ENCODE data around the gene SHROOM2.

The SHROOM2 gene

DNA sequence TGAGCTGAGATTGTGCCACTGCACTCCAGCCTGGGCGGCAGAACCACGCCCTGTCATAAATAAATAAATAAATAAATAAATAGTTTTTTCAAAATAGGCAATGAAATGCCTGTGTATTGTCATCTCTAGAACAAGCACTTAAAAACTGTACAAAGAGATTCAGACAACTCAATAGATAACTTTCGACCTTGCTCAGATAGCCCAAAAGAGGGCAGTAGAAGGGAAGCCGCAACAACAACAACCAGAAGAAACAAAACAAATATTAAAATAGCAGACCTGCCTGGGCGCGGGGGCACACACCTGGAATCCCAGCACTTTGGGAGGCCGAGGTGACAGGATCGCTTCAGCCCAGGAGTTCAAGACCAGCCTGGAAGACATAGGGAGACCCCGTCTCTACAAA is 171.5 kb downstream of the SHROOM2 start:
- no peak overlapping the region for H3K4me3 ChIP-seq (ENCODE audit: low read depth, low read length)
- no peak for TF ChIP-seq CTCF (IDR thresholded peaks at IDR 0.05; ENCODE audit: low read depth, low read length)

DNA sequence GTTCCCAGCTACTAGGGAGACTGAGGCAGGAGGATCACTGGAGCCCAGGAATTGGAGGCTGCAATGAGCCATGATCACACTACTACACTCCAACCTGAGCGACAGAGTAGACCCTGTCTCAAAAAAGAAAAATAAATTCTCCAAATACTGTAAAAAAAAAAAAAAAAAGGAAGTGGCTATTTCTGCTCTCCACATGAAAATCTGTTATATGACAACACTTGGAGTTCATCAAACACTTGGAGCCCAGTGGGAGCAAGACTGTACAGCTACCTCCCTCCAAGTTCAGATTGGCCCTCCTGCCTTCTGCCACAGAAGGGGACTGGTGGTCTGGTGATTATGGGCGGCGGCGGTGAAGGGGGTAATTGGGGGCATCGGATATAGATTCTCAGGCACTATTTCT is 172.0 kb downstream of the SHROOM2 start:
- no peak overlapping the region for H3K4me3 ChIP-seq (ENCODE audit: low read depth, low read length)
- TF ChIP-seq CTCF (IDR thresholded peaks at IDR 0.05; ENCODE audit: low read depth, low read length): no peak

- no peak for TF ChIP-seq CTCF (IDR thresholded peaks at IDR 0.05; ENCODE audit: low read depth, low read length)
- no peak overlapping the region for H3K4me3 ChIP-seq (ENCODE audit: low read depth, low read length)
Measured at GRCh38 chrX:9961750-9962149, 175.5 kb downstream of the SHROOM2 start.

DNA sequence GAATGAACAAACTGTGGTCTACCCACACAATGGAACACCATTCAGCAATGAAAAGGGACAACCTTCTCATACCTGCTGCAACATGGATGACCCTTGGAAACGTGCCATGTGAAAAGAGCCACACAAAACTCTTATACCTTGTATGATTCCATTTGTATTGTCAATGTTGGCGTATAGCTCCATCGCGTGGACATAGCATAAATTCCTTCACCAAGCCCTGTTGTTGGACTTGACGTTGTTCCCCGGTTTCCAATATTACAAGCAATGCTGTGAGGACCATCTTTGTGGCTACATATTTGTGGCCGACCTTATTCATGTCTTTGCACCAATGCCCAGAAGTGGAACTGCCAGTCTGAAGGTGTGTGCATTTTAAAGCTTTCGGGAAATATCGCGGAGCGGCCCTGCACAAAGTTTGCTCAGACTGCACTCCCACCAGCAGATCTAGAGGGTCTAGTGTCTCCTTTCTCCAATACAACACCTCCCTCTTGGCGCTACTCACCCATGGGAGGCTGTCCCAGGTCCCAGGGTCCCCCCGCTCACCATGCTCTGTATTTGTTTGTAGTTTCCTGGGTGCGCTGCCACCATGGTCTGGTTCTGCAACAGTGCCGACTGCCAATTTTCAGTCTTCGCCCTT is 180.7 kb downstream of the SHROOM2 start, which contains the start of gene CLDN34:
TSS of gene CLDN34 (plus strand) at position 584 of the 634 bp plus-strand sequence. CDS start at position 584, 0 bp downstream.
- H3K4me3 ChIP-seq (ENCODE audit: low read depth, low read length): no peak within 1 kb of the TSS
- no peak for TF ChIP-seq CTCF (IDR thresholded peaks at IDR 0.05; ENCODE audit: low read depth, low read length)

- no peak for TF ChIP-seq CTCF (IDR thresholded peaks at IDR 0.05; ENCODE audit: low read depth, low read length)
- no peak overlapping the region for H3K4me3 ChIP-seq (ENCODE audit: low read depth, low read length)
Measured at GRCh38 chrX:9977635-9978034, 191.4 kb downstream of the SHROOM2 start.

GRCh38 chrX:9980401-9980800 is 194.2 kb downstream of the SHROOM2 start:
- no peak for TF ChIP-seq CTCF (IDR thresholded peaks at IDR 0.05; ENCODE audit: low read depth, low read length)
- no peak overlapping the region for H3K4me3 ChIP-seq (ENCODE audit: low read depth, low read length)

DNA sequence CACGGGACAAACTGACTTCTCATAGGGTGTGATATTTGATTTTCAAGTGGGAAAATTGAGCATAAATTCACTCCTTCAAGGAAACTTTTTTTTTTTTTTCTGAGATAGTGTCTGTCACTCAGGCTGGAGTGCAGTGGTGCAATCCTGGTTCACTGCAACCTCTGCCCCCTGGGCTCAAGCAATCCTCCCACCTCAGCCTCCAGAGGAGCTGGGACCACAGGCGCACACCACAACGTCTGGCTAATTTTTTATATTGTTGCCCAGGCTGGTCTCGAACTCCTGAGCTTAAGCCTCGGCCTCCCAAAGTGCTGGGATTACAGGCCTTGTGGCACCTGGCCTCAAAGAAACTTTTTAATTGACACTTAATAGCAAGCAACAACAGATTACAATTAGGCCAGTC is 194.7 kb downstream of the SHROOM2 start:
- H3K4me3 ChIP-seq (ENCODE audit: low read depth, low read length): no peak overlapping the region
- TF ChIP-seq CTCF (IDR thresholded peaks at IDR 0.05; ENCODE audit: low read depth, low read length): no peak
